ENCODE results near the gene CTAGE1.
A peak's percentile ranks its signal among the peaks of the same experiment; 100 is the strongest.

The CTAGE1 gene

DNA sequence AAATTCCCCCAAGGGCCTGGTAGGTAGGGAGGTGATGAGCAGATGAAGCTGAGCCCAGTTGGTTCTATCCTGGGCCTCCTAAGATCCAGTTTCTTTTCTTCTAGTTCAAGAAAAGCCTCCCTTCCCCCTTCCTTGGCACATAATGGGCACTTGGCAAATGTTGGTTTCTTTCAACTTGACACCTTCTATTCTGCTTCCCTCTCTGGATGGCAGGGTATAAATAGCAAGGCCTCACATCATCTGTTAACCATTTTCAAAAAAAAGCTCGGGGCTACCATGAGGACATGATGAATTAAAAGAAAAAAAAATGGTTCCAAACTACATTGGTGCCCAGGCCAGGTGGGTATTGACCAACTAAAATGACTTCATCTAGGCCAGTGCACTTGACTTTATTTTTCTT is 29.9 kb downstream of the CTAGE1 start:
- no peak for DNase-seq

GRCh38 chr18:22387364-22387763 is 30.4 kb downstream of the CTAGE1 start:
- no peak for DNase-seq

GRCh38 chr18:22385718-22386117 is 32.0 kb downstream of the CTAGE1 start:
- no peak for DNase-seq

- peak; percentile 50 for DNase-seq
Measured at GRCh38 chr18:22378672-22379282, 38.9 kb downstream of the CTAGE1 start.

DNA sequence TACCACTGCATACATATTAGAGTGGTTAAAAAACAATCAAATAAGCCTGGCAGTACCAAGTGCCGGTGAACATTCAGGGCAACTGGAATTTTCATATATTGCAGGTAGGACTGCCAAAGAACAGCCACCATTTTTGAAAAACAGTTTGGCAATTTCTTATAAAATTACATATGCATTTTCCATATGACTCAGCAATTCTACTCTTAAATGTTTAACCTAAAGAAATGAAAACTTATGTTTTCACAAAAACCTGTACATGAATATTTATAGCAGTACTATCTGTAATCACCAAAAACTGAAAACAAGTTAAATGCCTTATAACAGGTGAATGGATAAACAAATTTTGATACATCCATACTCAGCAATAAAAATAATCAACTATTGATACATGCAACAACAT is 39.9 kb downstream of the CTAGE1 start:
- no peak for DNase-seq

DNA sequence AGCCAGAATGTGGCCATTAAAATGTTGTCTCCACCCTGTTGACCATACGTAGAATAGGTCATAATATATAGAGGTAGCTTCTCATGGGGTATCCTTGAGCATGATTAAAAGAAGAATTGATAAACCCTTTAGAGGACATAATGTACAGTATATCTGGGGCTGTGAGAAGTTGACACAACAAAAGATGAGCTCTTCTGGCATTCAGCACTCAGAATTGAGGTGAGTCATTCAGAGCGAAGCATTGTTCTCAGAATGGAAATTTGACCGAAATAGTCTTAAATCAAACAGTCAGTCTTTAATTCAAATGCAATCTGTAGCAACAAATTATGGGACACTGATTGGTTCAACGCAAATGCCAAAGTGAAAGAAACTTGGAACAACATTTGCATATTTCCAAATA is 47.3 kb downstream of the CTAGE1 start:
- DNase-seq, result no peak

- no peak for DNase-seq
Measured at GRCh38 chr18:22368021-22368420, 49.7 kb downstream of the CTAGE1 start.

DNA sequence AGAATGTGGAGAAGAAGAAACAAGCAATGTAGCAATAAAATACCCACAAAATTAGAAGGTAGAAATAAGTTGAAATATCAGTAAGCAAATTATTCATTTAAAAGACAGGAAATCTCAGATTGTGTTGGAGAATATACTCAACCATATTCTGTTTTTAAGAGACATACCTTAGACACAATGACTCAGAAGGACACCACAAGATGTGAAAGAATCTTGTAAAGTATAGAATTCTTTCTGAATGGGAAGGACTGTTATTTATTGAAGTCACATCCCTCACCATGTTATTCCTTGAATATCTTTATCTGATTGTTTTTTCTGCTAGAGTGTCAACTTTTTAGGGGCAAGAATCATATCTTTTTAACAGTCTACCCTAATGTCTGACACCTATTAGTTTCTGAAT is 50.4 kb downstream of the CTAGE1 start:
- no peak for DNase-seq

DNA sequence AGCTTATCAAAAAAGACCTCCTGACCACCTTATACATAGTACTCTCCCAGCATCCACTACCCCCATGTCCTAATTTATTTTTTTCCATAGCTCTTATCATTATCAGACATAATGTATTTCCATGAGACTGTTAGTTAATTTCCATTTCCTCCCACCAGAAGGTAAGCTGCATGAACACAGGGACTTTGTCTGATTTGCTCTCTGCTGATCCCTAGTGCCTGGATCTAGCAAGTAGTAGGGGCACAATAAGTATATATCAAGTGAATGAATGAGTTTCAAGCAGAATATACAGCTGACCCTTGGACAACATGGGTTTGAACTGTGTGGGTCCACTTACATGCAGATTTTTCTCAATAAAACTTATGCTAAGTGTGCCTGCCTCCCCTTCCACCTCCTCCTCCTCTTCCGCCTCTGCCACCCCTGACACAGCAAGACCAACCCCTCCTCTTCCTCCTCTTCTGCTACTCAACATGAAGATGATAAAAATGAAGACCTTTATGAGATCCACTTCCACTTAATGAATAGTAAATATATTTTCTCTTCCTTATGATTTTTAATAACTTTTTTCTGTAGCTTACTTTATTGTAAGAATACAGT is 53.8 kb downstream of the CTAGE1 start:
- no peak for DNase-seq
